Effector memory CD8-positive, alpha-beta T cell (primary cell): ENCODE measurements around the gene IFITM10.
"Not testable (repeated sequence)": the region's sequence is repeated elsewhere in the genome, so short reads cannot be mapped to it uniquely, and the experiment has no call there.

Experiments used
- ATAC-seq: fragments of 150-1000 bp; cut with Tn5 transposase; replicated peaks from 2 replicates; pipeline ENCODE4 v1.10.0; 2021; ENCODE audit warnings: mild to moderate bottlenecking, moderate library complexity
- DNase-seq, 3 experiments: peaks; one replicate each; pipeline ENCODE4 v3.0.0; 2021
- H3K27ac Mint-ChIP-seq, 2 donors: one replicate each; pipeline ENCODE4 v1.8.0; 2022; ENCODE audit warnings: mild to moderate bottlenecking in 2 of 2, mixed read lengths in 2 of 2, moderate library complexity in 2 of 2
- H3K27me3 Mint-ChIP-seq, 2 donors: one replicate each; pipeline ENCODE4 v1.8.0; 2022; ENCODE audit warnings: mixed read lengths in 2 of 2
- H3K36me3 Mint-ChIP-seq: one replicate; pipeline ENCODE4 v1.8.0; 2022; ENCODE audit warnings: mild to moderate bottlenecking, moderate library complexity, mixed read lengths; ENCODE audit not compliant: insufficient read depth
- H3K4me1 Mint-ChIP-seq, 2 donors: one replicate each; pipeline ENCODE4 v1.8.0; 2022; ENCODE audit warnings: low read depth in 2 of 2, mixed read lengths in 2 of 2
- H3K4me3 Mint-ChIP-seq, 2 donors: one replicate each; pipeline ENCODE4 v1.8.0; 2022; ENCODE audit warnings: mild to moderate bottlenecking in 2 of 2, mixed read lengths in 2 of 2, moderate library complexity in 2 of 2
- H3K9me3 Mint-ChIP-seq, 2 donors: one replicate each; pipeline ENCODE4 v1.8.0; 2022; ENCODE audit warnings: mixed read lengths in 2 of 2

Gene IFITM10

GRCh38 chr11:1683216-1683615 is 67.2 kb downstream of the IFITM10 start:
- not testable (repeated sequence) for H3K27ac Mint-ChIP-seq, ATAC-seq, H3K4me1 Mint-ChIP-seq, DNase-seq, H3K4me3 Mint-ChIP-seq, H3K9me3 Mint-ChIP-seq, H3K36me3 Mint-ChIP-seq
- peaks cover 20 to 38% of the 10 kb centered on the region in 2 donors for H3K27me3 Mint-ChIP-seq
